ENCODE data around the gene AHI1.
"Not testable (repeated sequence)": the region's sequence is repeated elsewhere in the genome, so short reads cannot be mapped to it uniquely, and the experiment has no call there.

The AHI1 gene

DNA sequence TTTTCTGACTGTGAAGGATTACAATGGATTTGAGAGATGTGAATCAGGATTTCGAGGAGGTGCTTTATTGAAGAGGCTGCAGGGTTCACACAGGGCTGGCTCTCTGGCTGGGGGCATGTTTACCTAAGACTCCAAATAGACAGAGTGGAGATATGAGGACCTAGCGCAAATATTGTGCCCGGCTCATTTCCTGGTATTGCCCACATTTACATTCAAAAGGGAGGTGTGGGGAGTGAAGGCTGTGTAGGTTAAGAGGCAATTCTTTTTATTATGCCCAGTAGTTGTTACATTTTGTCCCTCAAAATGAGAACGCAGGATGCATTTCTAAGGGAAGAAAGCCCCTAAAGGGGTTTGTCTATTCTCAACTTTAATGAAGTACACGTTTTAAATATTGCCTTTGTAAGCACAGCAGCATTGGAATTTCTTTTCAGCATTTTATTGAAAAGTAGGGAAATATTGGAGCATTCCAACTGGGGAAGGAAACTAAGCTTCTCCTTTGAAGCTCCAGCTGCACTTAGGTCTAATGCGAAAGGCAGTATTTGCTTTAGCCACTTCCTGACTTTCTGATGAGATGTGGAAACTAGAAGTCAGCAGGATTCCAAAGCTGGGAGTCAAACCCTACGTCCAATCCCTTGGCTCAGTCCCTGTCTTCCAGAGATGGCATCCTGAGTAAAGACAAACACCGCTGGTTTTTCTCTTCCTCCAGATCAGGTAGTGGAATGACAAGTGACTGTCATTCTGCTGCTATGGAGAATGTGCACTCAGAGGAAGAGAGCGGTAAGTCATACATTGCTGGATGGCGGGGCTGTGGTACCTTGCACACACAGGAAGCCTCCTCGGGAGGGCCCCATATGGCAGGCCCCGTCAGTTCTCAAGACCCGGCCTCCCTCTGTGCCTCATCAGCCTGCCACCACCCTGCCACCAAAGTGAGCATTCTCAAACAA, 245.8 kb downstream of the AHI1 start:
- peak; percentile 18 for DNase-seq

DNA sequence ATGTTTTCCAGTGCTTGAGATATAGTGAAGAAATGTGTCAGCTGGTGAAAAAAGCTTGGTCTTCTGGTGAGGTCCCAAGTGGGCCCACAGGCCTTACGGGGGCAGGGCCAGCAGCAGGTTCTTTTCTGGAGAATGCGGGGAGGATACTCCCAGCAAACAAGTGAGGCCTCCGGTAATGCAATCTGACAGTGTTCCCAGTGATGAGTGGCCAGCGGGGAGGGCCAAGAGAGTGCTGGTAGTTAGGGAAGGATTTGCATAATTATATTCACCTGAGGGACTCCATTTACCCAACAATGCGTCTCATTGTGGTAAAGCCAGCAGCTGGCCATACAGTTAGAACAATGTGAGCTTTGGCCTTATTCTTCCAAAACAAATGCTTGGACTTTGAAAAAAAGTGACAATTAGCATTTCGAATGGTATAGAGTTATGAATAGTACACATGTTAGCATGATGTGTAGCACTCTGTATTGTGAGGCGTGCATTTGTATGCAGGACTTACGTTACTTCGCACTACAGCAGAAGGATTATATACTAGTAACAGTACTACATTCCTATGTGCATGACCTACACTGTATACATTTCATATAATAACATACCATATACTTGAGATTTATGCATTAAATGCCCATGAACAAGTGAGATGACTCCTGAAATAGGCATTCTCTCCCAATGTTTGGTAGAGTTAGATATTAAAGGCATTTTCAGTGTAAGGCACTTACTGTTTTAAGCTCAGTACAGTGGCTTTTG, 246.6 kb downstream of the AHI1 start:
- DNase-seq = no peak

DNA sequence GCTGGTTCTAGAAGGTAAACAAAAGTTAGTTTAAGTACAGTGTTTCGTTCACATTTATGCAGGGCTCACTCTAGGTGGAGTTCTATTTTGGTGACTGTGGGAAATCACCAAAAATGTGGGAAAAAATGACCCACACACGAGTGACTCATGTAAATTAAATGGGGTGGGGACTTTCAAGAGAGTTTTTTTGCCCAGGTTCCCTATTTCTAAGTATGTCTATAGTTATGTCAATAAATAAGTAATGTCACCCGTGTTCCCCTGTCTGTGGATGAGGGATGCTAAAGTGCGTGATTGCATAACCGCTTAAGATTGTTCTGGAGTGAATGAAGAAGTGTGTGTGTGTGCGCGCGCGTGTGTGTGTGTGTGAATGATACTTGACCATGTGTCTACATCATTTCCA, 247.3 kb downstream of the AHI1 start:
- DNase-seq = no peak

DNA sequence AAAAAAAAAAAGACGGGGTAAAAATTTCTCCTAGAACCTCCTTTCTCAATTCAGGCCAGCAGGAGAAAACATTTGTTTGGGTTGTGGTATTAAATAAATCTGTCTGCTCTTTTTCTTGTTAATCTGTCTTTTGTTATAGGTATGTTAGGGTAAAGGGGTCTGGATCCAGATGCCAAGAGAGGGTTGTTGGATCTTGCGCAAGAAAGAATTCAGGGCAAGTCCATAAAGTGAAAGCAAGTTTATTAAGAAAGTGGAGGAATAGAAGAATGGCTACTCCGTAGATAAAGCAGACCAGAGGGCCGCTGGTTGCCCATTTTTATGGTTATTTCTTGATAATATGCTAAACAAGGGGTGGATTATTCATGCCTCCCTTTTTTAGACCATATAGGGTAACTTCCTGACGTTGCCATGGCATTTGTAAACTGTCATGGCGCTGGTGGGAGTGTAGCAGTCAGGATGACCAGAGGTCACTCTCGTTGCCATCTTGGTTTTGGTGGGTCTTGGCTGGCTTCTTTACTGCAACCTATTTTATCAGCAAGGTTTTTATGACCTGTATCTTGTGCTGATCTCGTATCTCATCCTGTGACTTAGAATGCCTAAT, 251.0 kb downstream of the AHI1 start:
- DNase-seq = not testable (repeated sequence)

DNA sequence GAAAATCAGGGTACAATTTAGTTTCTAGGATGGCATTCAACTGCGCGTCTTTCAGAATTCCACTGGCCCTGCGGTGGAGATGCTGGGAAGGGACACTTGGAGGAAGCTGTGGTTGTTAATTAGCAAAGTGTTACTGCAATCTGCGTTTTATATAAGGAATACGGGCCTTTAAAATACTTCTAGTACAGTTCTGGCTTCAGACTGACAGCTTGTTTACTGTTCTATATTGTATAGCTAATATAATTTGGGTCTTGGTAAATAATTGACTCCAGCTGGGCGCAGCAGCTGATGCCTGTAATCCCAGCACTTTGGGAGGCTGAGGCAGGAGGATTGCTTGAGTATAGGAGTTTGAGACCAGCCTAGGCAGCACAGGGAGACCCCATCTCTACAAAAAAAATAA, 252.7 kb downstream of the AHI1 start:
- no peak for DNase-seq

DNA sequence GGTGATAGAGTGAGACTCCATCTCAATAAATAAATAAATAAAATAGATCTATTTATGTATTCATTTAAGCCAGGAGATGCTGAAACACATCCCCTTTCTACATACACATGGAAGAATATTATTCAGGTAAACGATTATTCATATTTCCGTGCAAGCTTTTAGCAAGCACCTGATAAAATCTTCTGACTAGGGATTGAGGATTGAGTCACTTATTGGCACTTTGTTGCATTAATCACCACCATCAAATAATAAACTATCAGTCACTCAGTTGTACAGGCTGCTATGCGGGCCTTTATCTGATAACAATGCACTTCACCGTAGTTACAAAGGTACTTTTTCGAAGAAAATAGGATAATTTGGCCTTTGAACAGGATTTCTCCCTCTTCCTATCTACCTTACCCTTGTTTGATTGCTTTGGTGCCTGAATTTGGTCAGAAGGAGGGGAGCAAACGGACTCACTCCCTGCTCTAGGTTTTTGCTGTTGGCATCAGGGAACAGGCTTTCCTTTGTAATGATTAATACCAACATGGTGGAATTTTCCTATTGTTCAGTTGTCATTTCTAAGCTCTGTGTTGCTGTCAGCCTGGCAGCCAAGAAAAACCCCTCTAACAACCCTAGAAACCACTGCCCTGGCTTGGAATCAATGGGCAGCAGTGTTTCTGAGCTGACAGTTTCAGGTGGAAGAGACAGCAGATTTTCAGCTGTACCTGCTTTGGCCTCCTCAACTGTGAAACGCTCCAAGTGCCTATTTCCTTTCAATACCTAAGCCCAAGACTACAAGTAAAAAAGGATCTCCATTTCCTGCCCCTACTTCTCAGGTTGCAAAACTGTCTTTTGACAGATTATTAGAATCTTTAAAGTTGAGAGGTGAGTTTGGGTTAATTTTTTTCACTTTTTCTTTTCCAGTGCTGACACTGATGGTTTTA, 253.4 kb downstream of the AHI1 start:
- DNase-seq = no peak

DNA sequence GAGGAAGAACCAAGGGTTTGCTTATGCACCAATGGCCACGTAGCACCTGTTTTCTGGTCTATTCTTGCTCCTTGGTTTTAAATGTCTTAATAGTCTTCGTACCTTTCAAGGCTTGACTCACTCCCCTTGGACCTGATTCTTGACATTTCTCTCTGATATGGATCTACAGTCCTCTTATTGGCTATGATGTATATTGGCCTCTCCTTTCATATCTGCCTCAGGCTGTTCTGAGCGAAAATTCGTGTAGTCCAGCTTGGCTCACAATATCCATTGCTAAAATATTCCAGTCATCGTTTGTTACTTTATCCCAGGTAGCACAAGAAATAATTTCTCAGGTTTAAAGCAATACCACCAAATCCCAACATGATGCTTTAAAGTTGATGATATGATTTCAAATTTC, 256.8 kb downstream of the AHI1 start:
- DNase-seq = no peak

DNA sequence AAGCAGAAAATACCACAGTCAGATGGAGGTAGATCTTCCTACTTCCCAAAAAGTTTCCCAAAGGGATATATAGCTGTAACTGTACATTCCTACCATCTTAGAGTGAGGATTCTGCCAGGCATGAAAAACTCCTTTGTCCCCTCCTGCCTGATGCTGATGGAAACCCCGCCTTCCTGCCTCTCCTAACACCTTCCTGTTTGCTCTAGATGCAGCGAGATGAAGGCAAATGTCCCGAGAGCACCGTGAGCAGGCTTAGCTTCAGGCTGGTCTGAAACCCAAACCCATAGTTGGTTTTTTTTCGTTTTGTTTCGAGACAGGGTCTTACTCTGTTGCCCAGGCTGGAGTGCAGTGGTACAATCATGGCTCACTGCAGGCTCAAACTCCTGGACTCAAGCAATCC, 260.8 kb downstream of the AHI1 start:
- no peak for DNase-seq

DNA sequence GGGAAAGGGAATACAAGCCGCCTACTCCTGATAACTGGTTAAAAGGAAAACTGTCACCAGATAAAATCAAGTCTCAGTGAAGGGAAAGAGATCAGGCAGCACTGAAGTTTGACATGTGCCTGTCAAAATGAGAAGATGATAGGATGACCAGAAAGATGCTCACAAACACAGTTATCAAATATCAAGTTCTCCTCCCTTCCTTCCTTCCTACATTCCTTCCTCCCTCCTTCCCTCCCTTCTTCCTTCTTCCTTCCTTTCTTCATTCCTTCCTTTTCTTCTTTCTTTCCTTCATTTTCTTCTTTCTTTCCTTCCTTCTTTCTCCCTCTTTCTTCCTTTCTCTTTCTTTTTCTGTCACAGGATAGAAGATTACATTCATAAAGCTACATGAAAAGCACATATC, 261.2 kb downstream of the AHI1 start:
- no peak for DNase-seq

DNA sequence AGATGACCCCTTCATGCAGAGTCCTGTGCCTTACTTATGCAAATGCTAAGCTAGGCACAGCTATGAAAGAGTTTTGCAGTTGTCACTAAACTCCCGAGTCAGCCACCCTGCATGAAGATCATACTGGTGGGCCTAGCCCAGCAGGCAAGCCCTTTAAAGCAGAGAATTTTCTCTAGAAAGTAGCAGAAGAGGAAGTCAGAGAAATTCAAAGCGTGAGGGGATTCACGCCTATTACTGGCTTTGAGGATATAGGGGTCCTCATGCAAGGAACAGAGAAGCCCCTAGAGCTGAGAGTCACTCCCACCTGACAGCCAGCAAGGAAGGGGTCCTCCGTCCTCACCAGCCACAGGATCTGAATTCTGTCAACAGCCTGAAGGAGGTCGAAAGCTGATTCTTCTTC, 261.8 kb downstream of the AHI1 start:
- no peak for DNase-seq

DNA sequence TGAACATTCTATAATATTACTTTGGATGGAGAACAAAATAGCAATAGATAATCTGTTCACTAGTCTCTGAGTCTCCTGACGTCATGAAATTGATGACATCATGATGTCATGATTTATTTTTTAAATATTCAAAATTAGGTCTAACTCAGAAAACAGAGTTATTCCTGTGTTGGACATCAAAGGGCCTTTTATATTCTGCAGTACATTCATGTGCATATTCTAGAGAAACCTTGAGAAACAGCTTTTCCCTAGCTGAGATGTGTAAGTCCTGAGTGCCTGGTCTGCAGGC, 263.1 kb downstream of the AHI1 start:
- DNase-seq = no peak

DNA sequence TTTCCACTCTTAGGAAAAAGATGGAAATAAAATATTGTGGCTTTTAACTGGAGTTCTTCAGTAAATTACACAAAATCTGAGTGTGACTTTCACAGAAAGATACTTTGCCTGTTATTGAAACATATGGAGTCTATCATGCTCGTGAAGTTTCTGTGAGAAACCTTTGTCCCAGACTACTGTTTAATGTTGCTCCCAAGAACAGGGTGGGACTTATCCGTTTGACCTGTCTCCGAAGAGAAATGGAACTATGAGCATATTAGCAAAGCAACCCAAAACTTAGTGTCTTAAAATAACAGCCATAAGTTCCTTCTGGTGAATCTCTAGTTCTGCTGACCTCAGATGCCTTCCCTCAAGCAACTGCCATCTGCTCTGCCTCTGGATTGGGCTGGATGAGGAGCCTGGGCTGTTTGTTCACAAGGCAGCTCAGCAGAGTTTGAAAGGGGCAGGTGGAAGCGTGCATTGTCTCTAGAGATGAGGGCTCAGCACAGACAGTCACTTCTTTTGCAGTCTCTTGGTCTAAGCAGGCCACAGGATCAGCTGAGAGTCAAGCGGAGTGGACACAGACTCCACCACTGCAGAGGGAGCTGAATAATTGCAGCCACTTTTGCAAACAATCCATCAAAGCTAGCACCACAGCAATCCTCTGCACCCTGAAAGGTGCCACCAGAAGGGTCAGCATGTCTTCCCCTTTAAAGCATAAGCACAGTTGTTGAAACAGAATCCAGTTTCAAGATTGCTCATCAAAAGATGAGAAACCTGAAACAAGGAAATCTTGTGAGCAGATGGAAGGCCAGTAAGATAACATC, 263.7 kb downstream of the AHI1 start:
- no peak for DNase-seq
